ENCODE results near the gene EHMT1. TPM values are rescaled to one million over a fixed set of nuclear protein-coding genes. Genes with fewer than 3 reads are reported as not detected.

EHMT1 gene
- total and polyA plus RNA-seq, 2 experiments from 2014 or later, result 162 to 177 TPM

DNA sequence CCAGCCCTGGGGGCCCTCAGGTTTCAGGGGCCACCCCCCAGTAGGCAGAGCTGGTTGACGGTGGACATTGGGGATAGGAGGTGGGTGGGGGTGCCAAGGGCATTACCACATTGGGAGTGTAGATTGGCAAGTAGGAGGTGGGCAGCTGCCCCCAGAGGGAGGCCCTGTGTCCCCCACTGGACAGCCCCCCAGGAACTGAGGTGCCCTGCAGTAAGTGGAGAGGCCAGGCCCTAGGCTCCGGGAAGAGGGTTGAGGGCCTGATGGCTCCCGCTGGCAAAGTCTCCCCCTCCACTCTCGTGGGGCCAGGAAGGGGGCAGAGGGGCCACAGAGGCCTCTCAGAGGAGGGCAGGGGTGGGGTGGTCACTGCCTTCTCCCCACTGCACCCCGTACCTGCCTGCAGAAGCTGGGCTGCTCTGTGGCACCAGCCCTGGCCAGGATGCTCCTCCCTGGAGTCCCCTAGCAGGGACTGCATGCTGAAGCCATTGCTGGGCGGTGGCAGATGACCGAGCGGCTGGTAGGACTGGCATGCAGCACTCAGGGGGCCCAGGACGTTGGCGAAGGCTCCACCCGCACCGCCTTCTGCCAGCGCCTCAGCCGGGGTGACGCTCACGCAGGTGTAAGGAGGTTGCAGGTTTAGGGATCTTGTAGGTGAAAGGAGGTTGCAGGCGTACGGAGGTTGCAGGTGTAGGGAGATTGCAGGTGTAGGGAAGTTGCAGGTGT, 169.1 kb downstream of the EHMT1 start:
- TF ChIP-seq NANOG (IDR thresholded peaks at IDR 0.05; ENCODE audit: borderline replicate concordance), result no peak
- no peak for TF ChIP-seq ZNF114 (CRISPR knock-in tag; IDR thresholded peaks at IDR 0.05)
- TF ChIP-seq JUNB (IDR thresholded peaks at IDR 0.05; ENCODE audit: unreplicated experiment), result no peak
- TF ChIP-seq, protein P1, sequence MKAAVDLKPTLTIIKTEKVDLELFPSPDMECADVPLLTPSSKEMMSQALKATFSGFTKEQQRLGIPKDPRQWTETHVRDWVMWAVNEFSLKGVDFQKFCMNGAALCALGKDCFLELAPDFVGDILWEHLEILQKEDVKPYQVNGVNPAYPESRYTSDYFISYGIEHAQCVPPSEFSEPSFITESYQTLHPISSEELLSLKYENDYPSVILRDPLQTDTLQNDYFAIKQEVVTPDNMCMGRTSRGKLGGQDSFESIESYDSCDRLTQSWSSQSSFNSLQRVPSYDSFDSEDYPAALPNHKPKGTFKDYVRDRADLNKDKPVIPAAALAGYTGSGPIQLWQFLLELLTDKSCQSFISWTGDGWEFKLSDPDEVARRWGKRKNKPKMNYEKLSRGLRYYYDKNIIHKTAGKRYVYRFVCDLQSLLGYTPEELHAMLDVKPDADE (IDR thresholded peaks at IDR 0.05), result no peak
- TF ChIP-seq EZH2 (IDR thresholded peaks at IDR 0.05; ENCODE audit: low read depth, unreplicated experiment), result no peak
- TF ChIP-seq, protein P2, sequence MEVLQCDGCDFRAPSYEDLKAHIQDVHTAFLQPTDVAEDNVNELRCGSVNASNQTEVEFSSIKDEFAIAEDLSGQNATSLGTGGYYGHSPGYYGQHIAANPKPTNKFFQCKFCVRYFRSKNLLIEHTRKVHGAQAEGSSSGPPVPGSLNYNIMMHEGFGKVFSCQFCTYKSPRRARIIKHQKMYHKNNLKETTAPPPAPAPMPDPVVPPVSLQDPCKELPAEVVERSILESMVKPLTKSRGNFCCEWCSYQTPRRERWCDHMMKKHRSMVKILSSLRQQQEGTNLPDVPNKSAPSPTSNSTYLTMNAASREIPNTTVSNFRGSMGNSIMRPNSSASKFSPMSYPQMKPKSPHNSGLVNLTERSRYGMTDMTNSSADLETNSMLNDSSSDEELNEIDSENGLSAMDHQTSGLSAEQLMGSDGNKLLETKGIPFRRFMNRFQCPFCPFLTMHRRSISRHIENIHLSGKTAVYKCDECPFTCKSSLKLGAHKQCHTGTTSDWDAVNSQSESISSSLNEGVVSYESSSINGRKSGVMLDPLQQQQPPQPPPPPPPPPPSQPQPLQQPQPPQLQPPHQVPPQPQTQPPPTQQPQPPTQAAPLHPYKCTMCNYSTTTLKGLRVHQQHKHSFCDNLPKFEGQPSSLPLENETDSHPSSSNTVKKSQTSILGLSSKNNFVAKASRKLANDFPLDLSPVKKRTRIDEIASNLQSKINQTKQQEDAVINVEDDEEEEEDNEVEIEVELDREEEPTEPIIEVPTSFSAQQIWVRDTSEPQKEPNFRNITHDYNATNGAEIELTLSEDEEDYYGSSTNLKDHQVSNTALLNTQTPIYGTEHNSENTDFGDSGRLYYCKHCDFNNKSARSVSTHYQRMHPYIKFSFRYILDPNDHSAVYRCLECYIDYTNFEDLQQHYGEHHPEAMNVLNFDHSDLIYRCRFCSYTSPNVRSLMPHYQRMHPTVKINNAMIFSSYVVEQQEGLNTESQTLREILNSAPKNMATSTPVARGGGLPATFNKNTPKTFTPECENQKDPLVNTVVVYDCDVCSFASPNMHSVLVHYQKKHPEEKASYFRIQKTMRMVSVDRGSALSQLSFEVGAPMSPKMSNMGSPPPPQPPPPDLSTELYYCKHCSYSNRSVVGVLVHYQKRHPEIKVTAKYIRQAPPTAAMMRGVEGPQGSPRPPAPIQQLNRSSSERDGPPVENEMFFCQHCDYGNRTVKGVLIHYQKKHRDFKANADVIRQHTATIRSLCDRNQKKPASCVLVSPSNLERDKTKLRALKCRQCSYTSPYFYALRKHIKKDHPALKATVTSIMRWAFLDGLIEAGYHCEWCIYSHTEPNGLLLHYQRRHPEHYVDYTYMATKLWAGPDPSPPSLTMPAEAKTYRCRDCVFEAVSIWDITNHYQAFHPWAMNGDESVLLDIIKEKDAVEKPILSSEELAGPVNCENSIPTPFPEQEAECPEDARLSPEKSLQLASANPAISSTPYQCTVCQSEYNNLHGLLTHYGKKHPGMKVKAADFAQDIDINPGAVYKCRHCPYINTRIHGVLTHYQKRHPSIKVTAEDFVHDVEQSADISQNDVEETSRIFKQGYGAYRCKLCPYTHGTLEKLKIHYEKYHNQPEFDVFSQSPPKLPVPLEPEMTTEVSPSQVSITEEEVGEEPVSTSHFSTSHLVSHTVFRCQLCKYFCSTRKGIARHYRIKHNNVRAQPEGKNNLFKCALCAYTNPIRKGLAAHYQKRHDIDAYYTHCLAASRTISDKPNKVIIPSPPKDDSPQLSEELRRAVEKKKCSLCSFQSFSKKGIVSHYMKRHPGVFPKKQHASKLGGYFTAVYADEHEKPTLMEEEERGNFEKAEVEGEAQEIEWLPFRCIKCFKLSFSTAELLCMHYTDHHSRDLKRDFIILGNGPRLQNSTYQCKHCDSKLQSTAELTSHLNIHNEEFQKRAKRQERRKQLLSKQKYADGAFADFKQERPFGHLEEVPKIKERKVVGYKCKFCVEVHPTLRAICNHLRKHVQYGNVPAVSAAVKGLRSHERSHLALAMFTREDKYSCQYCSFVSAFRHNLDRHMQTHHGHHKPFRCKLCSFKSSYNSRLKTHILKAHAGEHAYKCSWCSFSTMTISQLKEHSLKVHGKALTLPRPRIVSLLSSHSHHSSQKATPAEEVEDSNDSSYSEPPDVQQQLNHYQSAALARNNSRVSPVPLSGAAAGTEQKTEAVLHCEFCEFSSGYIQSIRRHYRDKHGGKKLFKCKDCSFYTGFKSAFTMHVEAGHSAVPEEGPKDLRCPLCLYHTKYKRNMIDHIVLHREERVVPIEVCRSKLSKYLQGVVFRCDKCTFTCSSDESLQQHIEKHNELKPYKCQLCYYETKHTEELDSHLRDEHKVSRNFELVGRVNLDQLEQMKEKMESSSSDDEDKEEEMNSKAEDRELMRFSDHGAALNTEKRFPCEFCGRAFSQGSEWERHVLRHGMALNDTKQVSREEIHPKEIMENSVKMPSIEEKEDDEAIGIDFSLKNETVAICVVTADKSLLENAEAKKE (CRISPR knock-in tag; IDR thresholded peaks at IDR 0.05), result no peak
- TF ChIP-seq, protein P3, sequence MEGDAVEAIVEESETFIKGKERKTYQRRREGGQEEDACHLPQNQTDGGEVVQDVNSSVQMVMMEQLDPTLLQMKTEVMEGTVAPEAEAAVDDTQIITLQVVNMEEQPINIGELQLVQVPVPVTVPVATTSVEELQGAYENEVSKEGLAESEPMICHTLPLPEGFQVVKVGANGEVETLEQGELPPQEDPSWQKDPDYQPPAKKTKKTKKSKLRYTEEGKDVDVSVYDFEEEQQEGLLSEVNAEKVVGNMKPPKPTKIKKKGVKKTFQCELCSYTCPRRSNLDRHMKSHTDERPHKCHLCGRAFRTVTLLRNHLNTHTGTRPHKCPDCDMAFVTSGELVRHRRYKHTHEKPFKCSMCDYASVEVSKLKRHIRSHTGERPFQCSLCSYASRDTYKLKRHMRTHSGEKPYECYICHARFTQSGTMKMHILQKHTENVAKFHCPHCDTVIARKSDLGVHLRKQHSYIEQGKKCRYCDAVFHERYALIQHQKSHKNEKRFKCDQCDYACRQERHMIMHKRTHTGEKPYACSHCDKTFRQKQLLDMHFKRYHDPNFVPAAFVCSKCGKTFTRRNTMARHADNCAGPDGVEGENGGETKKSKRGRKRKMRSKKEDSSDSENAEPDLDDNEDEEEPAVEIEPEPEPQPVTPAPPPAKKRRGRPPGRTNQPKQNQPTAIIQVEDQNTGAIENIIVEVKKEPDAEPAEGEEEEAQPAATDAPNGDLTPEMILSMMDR (conservative IDR thresholded peaks at IDR 0.05; ENCODE audit: low read depth in 2 of 2), result no peak
- TF ChIP-seq CREB1 (CRISPR knock-in tag; IDR thresholded peaks at IDR 0.05; ENCODE audit: low read depth), result no peak
- no peak for TF ChIP-seq ZNF331 (CRISPR knock-in tag; IDR thresholded peaks at IDR 0.05; ENCODE audit: low read depth)
- TF ChIP-seq POLR2AphosphoS5 (IDR thresholded peaks at IDR 0.05; ENCODE audit: low read depth), result no peak
- no peak for TF ChIP-seq EZH2phosphoT487 (IDR thresholded peaks at IDR 0.05; ENCODE audit: unreplicated experiment)
- TF ChIP-seq, protein P4, sequence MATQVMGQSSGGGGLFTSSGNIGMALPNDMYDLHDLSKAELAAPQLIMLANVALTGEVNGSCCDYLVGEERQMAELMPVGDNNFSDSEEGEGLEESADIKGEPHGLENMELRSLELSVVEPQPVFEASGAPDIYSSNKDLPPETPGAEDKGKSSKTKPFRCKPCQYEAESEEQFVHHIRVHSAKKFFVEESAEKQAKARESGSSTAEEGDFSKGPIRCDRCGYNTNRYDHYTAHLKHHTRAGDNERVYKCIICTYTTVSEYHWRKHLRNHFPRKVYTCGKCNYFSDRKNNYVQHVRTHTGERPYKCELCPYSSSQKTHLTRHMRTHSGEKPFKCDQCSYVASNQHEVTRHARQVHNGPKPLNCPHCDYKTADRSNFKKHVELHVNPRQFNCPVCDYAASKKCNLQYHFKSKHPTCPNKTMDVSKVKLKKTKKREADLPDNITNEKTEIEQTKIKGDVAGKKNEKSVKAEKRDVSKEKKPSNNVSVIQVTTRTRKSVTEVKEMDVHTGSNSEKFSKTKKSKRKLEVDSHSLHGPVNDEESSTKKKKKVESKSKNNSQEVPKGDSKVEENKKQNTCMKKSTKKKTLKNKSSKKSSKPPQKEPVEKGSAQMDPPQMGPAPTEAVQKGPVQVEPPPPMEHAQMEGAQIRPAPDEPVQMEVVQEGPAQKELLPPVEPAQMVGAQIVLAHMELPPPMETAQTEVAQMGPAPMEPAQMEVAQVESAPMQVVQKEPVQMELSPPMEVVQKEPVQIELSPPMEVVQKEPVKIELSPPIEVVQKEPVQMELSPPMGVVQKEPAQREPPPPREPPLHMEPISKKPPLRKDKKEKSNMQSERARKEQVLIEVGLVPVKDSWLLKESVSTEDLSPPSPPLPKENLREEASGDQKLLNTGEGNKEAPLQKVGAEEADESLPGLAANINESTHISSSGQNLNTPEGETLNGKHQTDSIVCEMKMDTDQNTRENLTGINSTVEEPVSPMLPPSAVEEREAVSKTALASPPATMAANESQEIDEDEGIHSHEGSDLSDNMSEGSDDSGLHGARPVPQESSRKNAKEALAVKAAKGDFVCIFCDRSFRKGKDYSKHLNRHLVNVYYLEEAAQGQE (IDR thresholded peaks at IDR 0.05; ENCODE audit: unreplicated experiment), result no peak
- TF ChIP-seq STAT1 (IDR thresholded peaks at IDR 0.05; ENCODE audit: unreplicated experiment), result no peak
- Histone ChIP-seq H4K20me1 (replicated peaks; ENCODE audit: insufficient read depth) (peaks cover 16% of the 10 kb centered on the region), H3K4me3 (no peak overlapping the region), H3K27me3 (ENCODE audit: insufficient read depth) (no peaks in the 10 kb centered on the region), H3K4me1 (ENCODE audit: insufficient read depth) (peaks cover 12% of the 10 kb centered on the region), H3K27ac (ENCODE audit: low read depth) (0 out of 2 replicates have a peak overlapping the region, but pooled peaks have one; percentile 66), H3K4me2 (no peak overlapping the region), H3F3A (replicated peaks; ENCODE audit: low read depth) (no peaks in the 10 kb centered on the region), H2AFZ (no peak overlapping the region), H3K9me2 (ENCODE audit: insufficient read depth) (no peaks in the 10 kb centered on the region), H3K79me2 (replicated peaks; ENCODE audit: insufficient read depth) (peaks cover 27% of the 10 kb centered on the region), H3K36me3 (ENCODE audit: insufficient read depth) (peaks cover 22% of the 10 kb centered on the region)
- peak; percentile 5; the same call in 1 of the 3 replicates for ATAC-seq
- H3K27me3 Mint-ChIP-seq (ENCODE audit: insufficient read depth, low read depth, poor library complexity), result peaks cover 15% of the 10 kb centered on the region
- H3K4me3 Mint-ChIP-seq, result peak overlapping the region; percentile 19; the same call in 1 of the 3 replicates
- DNase-seq (ENCODE audit: low spot score), result no peak
- 0 out of 2 replicates have a peak overlapping the region, but pooled peaks have one; percentile 38 for H3K27ac Mint-ChIP-seq
- H3K36me3 Mint-ChIP-seq (ENCODE audit: low read depth), result peaks cover 62% of the 10 kb centered on the region
- peaks cover 2% of the 10 kb centered on the region; the same call in 2 of the 3 replicates for H3K9me3 Mint-ChIP-seq
- H3K4me1 Mint-ChIP-seq, result peaks cover 28% of the 10 kb centered on the region
